Measurements from ENCODE around the gene GABRA4.

Gene GABRA4

DNA sequence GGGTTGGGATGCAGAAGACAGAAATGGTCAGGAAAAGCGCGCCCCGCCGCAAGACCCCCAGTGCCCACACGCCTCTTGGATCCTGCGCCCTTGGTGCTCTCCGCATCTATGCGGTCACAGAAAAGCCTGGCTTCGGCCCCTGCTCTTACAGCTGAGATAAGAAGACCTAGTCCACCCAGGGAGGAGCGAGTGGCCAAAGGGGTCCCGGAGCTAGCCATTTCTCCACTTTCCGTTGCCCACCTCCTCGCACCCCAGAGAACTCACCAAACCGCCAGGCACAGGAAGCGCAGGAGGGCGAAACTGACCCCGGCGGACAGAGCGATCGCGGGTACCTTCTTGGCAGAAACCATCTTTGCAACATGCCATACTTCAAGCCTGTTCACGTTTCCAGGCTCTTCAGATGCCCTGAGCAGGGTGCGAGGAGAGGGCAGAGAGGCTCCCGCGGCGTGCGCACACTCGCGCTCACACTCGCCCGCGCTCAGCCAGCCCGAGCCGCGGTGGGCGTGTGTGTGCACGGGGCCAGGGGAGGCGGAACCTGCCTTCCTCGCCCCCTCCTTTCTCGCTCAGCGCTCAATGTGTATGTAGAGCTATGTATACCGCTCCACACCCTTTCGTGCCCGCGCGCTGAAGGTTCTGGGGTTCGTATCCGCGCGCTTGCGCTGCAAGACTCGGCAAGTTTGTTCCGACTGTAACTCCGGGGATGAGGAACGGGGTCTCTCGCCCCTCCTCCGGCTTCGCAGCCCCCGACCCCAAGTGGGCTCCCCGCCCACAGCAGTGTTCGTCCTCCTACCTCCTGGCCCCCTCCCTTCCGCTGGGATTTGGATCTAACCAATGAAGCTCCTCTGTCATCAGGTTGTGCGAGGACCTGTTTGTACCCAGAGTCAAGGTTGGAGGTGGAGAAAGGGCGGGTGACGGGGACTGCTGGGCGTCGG lies at the start of gene GABRA4:
Gene GABRA4 (minus strand): TSS at position 507 of the 932 bp plus-strand sequence. CDS start 157 bp downstream, at position 350.
- H3K4me1 ChIP-seq (ENCODE audit: low read length): no peaks in the 10 kb centered on the region
- H3K4me2 ChIP-seq (ENCODE audit: low read depth, low read length): no peak within 1 kb of the TSS
- H3K9ac ChIP-seq (ENCODE audit: low read length): no peak within 1 kb of the TSS
- no peaks in the 10 kb centered on the region for H4K20me1 ChIP-seq (ENCODE audit: insufficient read depth, low read length)
- no peaks in the 10 kb centered on the region for H3K9me2 ChIP-seq (replicated peaks; ENCODE audit: insufficient read depth, low read length)
- H3K27ac ChIP-seq (ENCODE audit: low read length): no peak within 1 kb of the TSS
- H2AFZ ChIP-seq (ENCODE audit: low read length): no peak within 1 kb of the TSS
- H3F3A ChIP-seq (ENCODE audit: insufficient read depth, low read length): no peaks in the 10 kb centered on the region
- H3K36me3 ChIP-seq (replicated peaks; ENCODE audit: insufficient read depth, low read length): no peaks in the 10 kb centered on the region
- no peak for TF ChIP-seq EZH2 (optimal IDR thresholded peaks at IDR 0.05; ENCODE audit: low read depth, low read length)
- no peaks in the 10 kb centered on the region for H3K27me3 ChIP-seq (replicated peaks; ENCODE audit: insufficient read depth, low read length)
- H3K9me3 ChIP-seq (replicated peaks; ENCODE audit: insufficient read depth, low read length): no peaks in the 10 kb centered on the region
- no peaks in the 10 kb centered on the region for H3K79me2 ChIP-seq (ENCODE audit: low read length)
- H3K4me3 ChIP-seq (ENCODE audit: low read length): no peak within 1 kb of the TSS
- no peak for DNase-seq

DNA sequence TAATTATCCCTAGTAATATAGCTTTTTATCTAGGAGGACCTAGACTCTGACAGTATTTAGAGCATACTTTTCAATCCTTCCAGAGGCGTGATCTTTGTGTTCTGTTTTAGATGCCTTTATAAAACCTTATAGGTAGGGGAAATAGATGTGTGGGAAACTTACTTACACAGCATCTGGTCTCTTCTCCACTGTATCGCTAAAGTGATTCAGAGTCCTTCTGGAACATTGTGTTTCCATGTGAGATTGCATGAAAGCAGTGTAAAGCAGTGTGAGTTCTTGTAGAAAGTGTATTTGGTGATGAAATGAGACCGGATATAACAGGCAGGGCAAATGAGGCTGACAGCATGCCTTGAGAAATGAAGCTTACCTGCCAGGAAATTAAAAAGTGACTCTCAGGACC lies 47.4 kb upstream of the GABRA4 start:
- H3F3A ChIP-seq (ENCODE audit: insufficient read depth, low read length): no peaks in the 10 kb centered on the region
- no peaks in the 10 kb centered on the region for H3K9me2 ChIP-seq (replicated peaks; ENCODE audit: insufficient read depth, low read length)
- H4K20me1 ChIP-seq (ENCODE audit: insufficient read depth, low read length): no peaks in the 10 kb centered on the region
- no peaks in the 10 kb centered on the region for H3K36me3 ChIP-seq (replicated peaks; ENCODE audit: insufficient read depth, low read length)
- no peak overlapping the region for H3K9ac ChIP-seq (ENCODE audit: low read length)
- no peaks in the 10 kb centered on the region for H3K9me3 ChIP-seq (replicated peaks; ENCODE audit: insufficient read depth, low read length)
- no peaks in the 10 kb centered on the region for H3K79me2 ChIP-seq (ENCODE audit: low read length)
- no peak overlapping the region for H3K27ac ChIP-seq (ENCODE audit: low read length)
- H3K4me2 ChIP-seq (ENCODE audit: low read depth, low read length): no peak overlapping the region
- no peak overlapping the region for H2AFZ ChIP-seq (ENCODE audit: low read length)
- no peaks in the 10 kb centered on the region for H3K4me1 ChIP-seq (ENCODE audit: low read length)
- H3K4me3 ChIP-seq (ENCODE audit: low read length): no peak overlapping the region
- no peak for DNase-seq
- no peaks in the 10 kb centered on the region for H3K27me3 ChIP-seq (replicated peaks; ENCODE audit: insufficient read depth, low read length)
- no peak for TF ChIP-seq EZH2 (optimal IDR thresholded peaks at IDR 0.05; ENCODE audit: low read depth, low read length)
- TF ChIP-seq EZH2phosphoT487 (IDR thresholded peaks at IDR 0.05; ENCODE audit: low read length): no peak
- TF ChIP-seq, protein P1, sequence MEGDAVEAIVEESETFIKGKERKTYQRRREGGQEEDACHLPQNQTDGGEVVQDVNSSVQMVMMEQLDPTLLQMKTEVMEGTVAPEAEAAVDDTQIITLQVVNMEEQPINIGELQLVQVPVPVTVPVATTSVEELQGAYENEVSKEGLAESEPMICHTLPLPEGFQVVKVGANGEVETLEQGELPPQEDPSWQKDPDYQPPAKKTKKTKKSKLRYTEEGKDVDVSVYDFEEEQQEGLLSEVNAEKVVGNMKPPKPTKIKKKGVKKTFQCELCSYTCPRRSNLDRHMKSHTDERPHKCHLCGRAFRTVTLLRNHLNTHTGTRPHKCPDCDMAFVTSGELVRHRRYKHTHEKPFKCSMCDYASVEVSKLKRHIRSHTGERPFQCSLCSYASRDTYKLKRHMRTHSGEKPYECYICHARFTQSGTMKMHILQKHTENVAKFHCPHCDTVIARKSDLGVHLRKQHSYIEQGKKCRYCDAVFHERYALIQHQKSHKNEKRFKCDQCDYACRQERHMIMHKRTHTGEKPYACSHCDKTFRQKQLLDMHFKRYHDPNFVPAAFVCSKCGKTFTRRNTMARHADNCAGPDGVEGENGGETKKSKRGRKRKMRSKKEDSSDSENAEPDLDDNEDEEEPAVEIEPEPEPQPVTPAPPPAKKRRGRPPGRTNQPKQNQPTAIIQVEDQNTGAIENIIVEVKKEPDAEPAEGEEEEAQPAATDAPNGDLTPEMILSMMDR (IDR thresholded peaks at IDR 0.05; ENCODE audit: low read length): no peak

DNA sequence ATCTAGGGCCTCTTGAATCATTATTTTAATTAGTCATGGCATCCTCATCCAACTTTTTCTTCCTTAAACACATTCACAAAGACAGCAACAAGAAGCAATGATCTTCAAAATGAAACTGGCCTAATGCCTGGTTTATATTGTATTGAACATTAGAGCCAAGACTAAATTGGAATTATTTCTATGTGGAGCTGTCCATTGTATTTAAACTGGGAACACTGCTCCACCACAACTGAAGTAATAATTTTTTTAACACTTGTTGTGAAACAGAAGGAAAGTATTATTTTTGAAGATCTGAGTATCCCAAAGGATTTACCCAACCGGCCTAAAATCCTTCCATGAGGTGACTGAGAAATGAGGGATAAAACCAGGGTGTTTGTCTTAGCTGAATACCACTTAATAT lies 44.9 kb upstream of the GABRA4 start:
- no peaks in the 10 kb centered on the region for H3K9me2 ChIP-seq (replicated peaks; ENCODE audit: insufficient read depth, low read length)
- H3K9me3 ChIP-seq (replicated peaks; ENCODE audit: insufficient read depth, low read length): no peaks in the 10 kb centered on the region
- no peak for TF ChIP-seq EZH2phosphoT487 (IDR thresholded peaks at IDR 0.05; ENCODE audit: low read length)
- TF ChIP-seq EZH2 (optimal IDR thresholded peaks at IDR 0.05; ENCODE audit: low read depth, low read length): no peak
- TF ChIP-seq, protein P1 (IDR thresholded peaks at IDR 0.05; ENCODE audit: low read length): no peak
- H4K20me1 ChIP-seq (ENCODE audit: insufficient read depth, low read length): no peaks in the 10 kb centered on the region
- H3K4me2 ChIP-seq (ENCODE audit: low read depth, low read length): no peak overlapping the region
- no peaks in the 10 kb centered on the region for H3K27me3 ChIP-seq (replicated peaks; ENCODE audit: insufficient read depth, low read length)
- no peaks in the 10 kb centered on the region for H3K79me2 ChIP-seq (ENCODE audit: low read length)
- H3F3A ChIP-seq (ENCODE audit: insufficient read depth, low read length): no peaks in the 10 kb centered on the region
- no peaks in the 10 kb centered on the region for H3K36me3 ChIP-seq (replicated peaks; ENCODE audit: insufficient read depth, low read length)
- no peak overlapping the region for H3K9ac ChIP-seq (ENCODE audit: low read length)
- no peak overlapping the region for H3K4me3 ChIP-seq (ENCODE audit: low read length)
- no peak overlapping the region for H3K27ac ChIP-seq (ENCODE audit: low read length)
- DNase-seq: no peak
- no peak overlapping the region for H2AFZ ChIP-seq (ENCODE audit: low read length)
- no peaks in the 10 kb centered on the region for H3K4me1 ChIP-seq (ENCODE audit: low read length)

All from MM.1S (cell line).